HEK293 (cell line): Measurements from ENCODE around the gene NUMBL.

Experiments used
- CTCF ChIA-PET: fragments of 350-600 bp; formaldehyde crosslinking; extraction: SDS; loops from one replicate; lab custom pipeline; 2021; ENCODE audit warnings: antibody characterized with exemption; lab: Yijun Ruan, JAX
- POLR2A ChIA-PET: fragments of 300-600 bp; formaldehyde crosslinking; extraction: SDS; loops from one replicate; lab custom pipeline; 2020; ENCODE audit warnings: antibody characterized with exemption, inconsistent platforms; lab: Yijun Ruan, JAX
- H3K27ac ChIP-seq: fragments of 200-500 bp; sonication (Bioruptor generic); 2 replicates; pipeline ENCODE4 v1.5.1; 2014; ENCODE audit warnings: low read depth, low read length, control low read depth, inconsistent platforms; ENCODE audit errors: extremely low read depth
- H3K36me3 ChIP-seq, 2 experiments: fragments of 200-500 bp in 1 of 2; sonication (Bioruptor generic) in 1 of 2; 1 replicate in 1 of 2; 2 replicates in 1 of 2; pipeline ENCODE4 v1.5.1; 2014 to 2017; ENCODE audit warnings: inconsistent platforms in 2 of 2, low read length in 2 of 2; ENCODE audit not compliant: control insufficient read depth in 2 of 2, insufficient read depth in 1 of 2
- H3K4me1 ChIP-seq: fragments of 200-500 bp; sonication (Bioruptor generic); 2 replicates; pipeline ENCODE4 v1.5.1; 2014; ENCODE audit warnings: mild to moderate bottlenecking, low read length, inconsistent platforms; ENCODE audit not compliant: control insufficient read depth, insufficient read depth
- H3K4me3 ChIP-seq: 2 replicates; pipeline ENCODE4 v1.5.1; 2011; ENCODE audit warnings: low read depth, mild to moderate bottlenecking, control low read depth, low read length, moderate library complexity
- H3K9me3 ChIP-seq: fragments of 200-500 bp; sonication (Bioruptor generic); 2 replicates; pipeline ENCODE4 v1.5.1; 2014; ENCODE audit warnings: low read depth, low read length, inconsistent platforms; ENCODE audit not compliant: control insufficient read depth, insufficient read depth
- GLIS2 ChIP-seq: fragments of 450-650 bp; formaldehyde crosslinking; IDR thresholded peaks from 2 replicates; pipeline ENCODE4 v1.5.1; 2016; ENCODE audit warnings: missing biosample characterization, missing genetic modification characterization
- HOXA7 ChIP-seq: sonication (generic); formaldehyde crosslinking; IDR thresholded peaks from 2 replicates; pipeline ENCODE4 v1.8.1; 2022; ENCODE audit warnings: missing genetic modification reagents, borderline replicate concordance
- KLF7 ChIP-seq: fragments of 450-650 bp; formaldehyde crosslinking; IDR thresholded peaks from 2 replicates; pipeline ENCODE4 v1.5.1; 2016; ENCODE audit warnings: missing biosample characterization, missing genetic modification characterization, borderline replicate concordance
- OVOL3 ChIP-seq: fragments of 450-650 bp; formaldehyde crosslinking; IDR thresholded peaks from 2 replicates; pipeline ENCODE4 v1.5.1; 2016; ENCODE audit warnings: missing biosample characterization, missing genetic modification characterization
- PRDM1 ChIP-seq: fragments of 450-650 bp; formaldehyde crosslinking; IDR thresholded peaks from 2 replicates; pipeline ENCODE4; 2016; ENCODE audit warnings: missing biosample characterization, missing genetic modification characterization
- REST ChIP-seq: fragments of 450-650 bp; formaldehyde crosslinking; IDR thresholded peaks from 2 replicates; pipeline ENCODE4 v1.5.1; 2016; ENCODE audit warnings: missing biosample characterization, missing genetic modification characterization
- ZBTB8A ChIP-seq: fragments of 450-650 bp; formaldehyde crosslinking; IDR thresholded peaks from 2 replicates; pipeline ENCODE4 v1.5.1; 2016; ENCODE audit warnings: missing biosample characterization, missing genetic modification characterization
- ZIC2 ChIP-seq: fragments of 450-650 bp; formaldehyde crosslinking; IDR thresholded peaks from 2 replicates; pipeline ENCODE4 v1.5.1; 2016; ENCODE audit warnings: missing biosample characterization, missing genetic modification characterization
- ZNF121 ChIP-seq: fragments of 450-650 bp; formaldehyde crosslinking; IDR thresholded peaks from 2 replicates; pipeline ENCODE4 v1.5.1; 2016; ENCODE audit warnings: missing biosample characterization, missing genetic modification characterization
- ZNF2 ChIP-seq: fragments of 450-650 bp; formaldehyde crosslinking; IDR thresholded peaks from 2 replicates; pipeline ENCODE4 v1.5.1; 2016; ENCODE audit warnings: missing biosample characterization, missing genetic modification characterization
- ZNF311 ChIP-seq: fragments of 450-650 bp; formaldehyde crosslinking; IDR thresholded peaks from 2 replicates; pipeline ENCODE4 v1.5.1; 2017; ENCODE audit warnings: missing biosample characterization, missing genetic modification characterization, borderline replicate concordance
- ZNF362 ChIP-seq: fragments of 450-650 bp; formaldehyde crosslinking; IDR thresholded peaks from 2 replicates; pipeline ENCODE4 v1.5.1; 2016; ENCODE audit warnings: missing biosample characterization, missing genetic modification characterization
- ZNF513 ChIP-seq: fragments of 450-650 bp; IDR thresholded peaks from 2 replicates; pipeline ENCODE4 v1.5.1; 2018; ENCODE audit warnings: missing biosample characterization, missing genetic modification characterization
- ZNF561 ChIP-seq: fragments of 450-650 bp; IDR thresholded peaks from 2 replicates; pipeline ENCODE4 v1.5.1; 2018; ENCODE audit warnings: missing biosample characterization, missing genetic modification characterization, borderline replicate concordance
- ZNF580 ChIP-seq: fragments of 450-650 bp; formaldehyde crosslinking; IDR thresholded peaks from 2 replicates; pipeline ENCODE4 v1.5.1; 2016; ENCODE audit warnings: missing biosample characterization, missing genetic modification characterization
- ZNF654 ChIP-seq: fragments of 450-650 bp; formaldehyde crosslinking; IDR thresholded peaks from 2 replicates; pipeline ENCODE4 v1.5.1; 2016; ENCODE audit warnings: low read depth, missing biosample characterization, missing genetic modification characterization
- ZNF658 ChIP-seq: fragments of 450-650 bp; formaldehyde crosslinking; IDR thresholded peaks from 2 replicates; pipeline ENCODE4; 2016; ENCODE audit warnings: missing biosample characterization, missing genetic modification characterization
- ZNF830 ChIP-seq: fragments of 450-650 bp; IDR thresholded peaks from 2 replicates; pipeline ENCODE4 v1.5.0; 2018; ENCODE audit warnings: missing biosample characterization, missing genetic modification characterization, low read depth, mild to moderate bottlenecking, moderate library complexity
- ZSCAN30 ChIP-seq: fragments of 450-650 bp; IDR thresholded peaks from 2 replicates; pipeline ENCODE4 v1.5.1; 2018; ENCODE audit warnings: missing biosample characterization, mild to moderate bottlenecking, missing genetic modification characterization, moderate library complexity

Gene NUMBL

GRCh38 chr19:40620161-40620485 lies 70.3 kb downstream of the NUMBL start:
- H3K36me3 ChIP-seq, result peaks cover 18% of the 10 kb centered on the region in 2 experiments; a peak in 2 of 3 replicates

GRCh38 chr19:40619333-40620160 lies 70.9 kb downstream of the NUMBL start:
- Histone ChIP-seq H3K27ac (no peak overlapping the region), H3K4me3 (no peak overlapping the region), H3K4me1 (peaks cover 23% of the 10 kb centered on the region), H3K36me3 (peaks cover 18% of the 10 kb centered on the region in 2 experiments; a peak in 2 of 3 replicates), H3K9me3 (no peaks in the 10 kb centered on the region)
- POLR2A ChIA-PET, result interaction anchor here (5.2 kb wide), 1 partner anchor 10 kb away, joined by 61 read pairs; no protein-coding TSS in a partner anchor
- TF ChIP-seq ZBTB8A (tag by site-specific recombination) (no peak), ZSCAN30 (tag by site-specific recombination) (peak; percentile 99)
- CTCF ChIA-PET, result interaction anchor here (0.5 to 11.0 kb wide), 12 partner anchors 11 to 1024 kb away, joined by 3 to 236 read pairs (median 4); partner anchors contain the start of genes LTBP4 and SERTAD1

More at GRCh38 chr19:40620161-40620485, 70.3 kb downstream of the NUMBL start:
- Histone ChIP-seq H3K4me3 (no peak overlapping the region), H3K27ac (no peak overlapping the region), H3K9me3 (no peaks in the 10 kb centered on the region), H3K4me1 (peaks cover 21% of the 10 kb centered on the region)
- ChIA-PET CTCF (interaction anchor here (0.6 to 11.0 kb wide), 10 partner anchors 13 to 1023 kb away, joined by 3 to 236 read pairs (median 5); partner anchors contain the start of genes LTBP4 and SERTAD1), POLR2A (interaction anchor here (0.7 to 5.2 kb wide), 2 partner anchors 11 to 1261 kb away, joined by 4 to 61 read pairs; no protein-coding TSS in a partner anchor)
- TF ChIP-seq ZNF580 (tag by site-specific recombination) (no peak), ZNF513 (tag by site-specific recombination) (no peak), ZNF362 (tag by site-specific recombination) (peak; percentile 96)

- peaks cover 18% of the 10 kb centered on the region in 2 experiments; a peak in 2 of 3 replicates for H3K36me3 ChIP-seq
- TF ChIP-seq REST (no peak), ZNF2 (tag by site-specific recombination) (no peak), ZNF561 (no peak), GLIS2 (tag by site-specific recombination) (no peak), ZNF654 (tag by site-specific recombination) (no peak), ZNF830 (tag by site-specific recombination) (no peak), HOXA7 (CRISPR knock-in tag) (no peak), PRDM1 (tag by site-specific recombination) (no peak), KLF7 (tag by site-specific recombination) (0 out of 2 replicates have a peak, but pooled peaks have one; percentile 23), ZNF658 (tag by site-specific recombination) (no peak), ZIC2 (tag by site-specific recombination) (no peak), OVOL3 (tag by site-specific recombination) (no peak), ZNF311 (tag by site-specific recombination) (no peak), ZNF121 (tag by site-specific recombination) (peak; percentile 95)
- TF ChIP-seq, all 188 proteins: peak for 2
- POLR2A ChIA-PET, result interaction anchor here (0.9 kb wide), 1 partner anchor 252 kb away, joined by 6 read pairs; no protein-coding TSS in a partner anchor
Observed at GRCh38 chr19:40617961-40618360, 72.5 kb downstream of the NUMBL start.

More at GRCh38 chr19:40617961-40618360, 72.5 kb downstream of the NUMBL start:
- Histone ChIP-seq H3K9me3 (no peaks in the 10 kb centered on the region), H3K4me1 (peaks cover 10% of the 10 kb centered on the region), H3K27ac (no peak overlapping the region), H3K4me3 (no peak overlapping the region)
- CTCF ChIA-PET, result interaction anchor here (0.8 to 11.0 kb wide), 3 partner anchors 16 to 314 kb away, joined by 5 to 236 read pairs (median 158); partner anchors contain the start of gene LTBP4
